ENCODE results near the gene RREB1. TPM values are rescaled to one million over a fixed set of nuclear protein-coding genes. Genes with fewer than 3 reads are reported as not detected.

The RREB1 gene
- polyA plus RNA-seq, 1 donor from 2014 or later: not detected

DNA sequence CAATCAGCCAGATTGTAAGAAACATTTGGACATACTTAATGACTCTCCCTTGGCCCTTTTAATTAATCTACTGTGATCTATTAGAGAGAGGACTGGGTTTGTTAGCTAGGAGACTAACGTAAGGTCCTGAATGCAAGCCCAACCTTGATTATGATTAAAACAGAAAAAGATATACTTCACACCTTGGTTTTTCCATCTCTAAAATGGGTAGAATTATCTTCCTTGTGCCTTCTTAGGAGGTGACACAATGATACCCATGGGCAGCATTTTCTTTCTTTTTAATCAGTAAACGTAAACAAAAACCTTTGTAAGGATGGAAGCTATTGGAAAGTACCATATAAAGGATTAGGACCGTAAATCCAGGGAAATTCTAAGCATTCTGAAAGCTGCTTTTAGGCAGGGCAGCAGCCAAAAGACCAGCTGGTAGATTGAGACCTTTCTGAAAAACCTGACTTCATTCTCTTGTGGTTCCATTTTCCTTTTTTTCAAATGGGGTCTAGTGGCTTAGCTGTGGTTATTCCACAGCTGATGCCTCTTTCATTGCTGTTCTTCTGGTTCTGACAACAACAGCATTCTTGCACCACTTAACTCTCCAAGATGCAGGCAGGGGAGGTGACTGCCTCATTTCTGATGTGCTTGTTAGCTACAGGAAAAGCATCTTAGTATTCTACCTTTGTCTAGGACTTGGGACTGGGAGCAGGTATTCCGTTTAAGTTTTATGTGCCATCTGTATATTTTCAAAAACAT is 27.4 kb downstream of the RREB1 start:
- no peaks in the 10 kb centered on the region for H3K79me2 ChIP-seq (replicated peaks; ENCODE audit: insufficient read depth, low read length)
- H4K20me1 ChIP-seq (ENCODE audit: insufficient read depth): no peaks in the 10 kb centered on the region
- no peak overlapping the region for H3K27ac ChIP-seq (ENCODE audit: low read length)
- H2AFZ ChIP-seq (ENCODE audit: low read depth, low read length): no peak overlapping the region
- H3K9me3 ChIP-seq (ENCODE audit: low read length): no peaks in the 10 kb centered on the region
- no peak overlapping the region for H3K4me2 ChIP-seq (ENCODE audit: low read length)
- TF ChIP-seq SMC3 (conservative IDR thresholded peaks at IDR 0.05; ENCODE audit: poor library complexity) (no peak), TAF1 (IDR thresholded peaks at IDR 0.05; ENCODE audit: low read depth) (no peak), EP300 (conservative IDR thresholded peaks at IDR 0.05; ENCODE audit: poor library complexity, severe bottlenecking) (no peak), POLR2AphosphoS5 (IDR thresholded peaks at IDR 0.05) (no peak), MXI1 (conservative IDR thresholded peaks at IDR 0.05; ENCODE audit: poor library complexity, severe bottlenecking) (no peak), RAD21 (conservative IDR thresholded peaks at IDR 0.05) (no peak), EZH2 (IDR thresholded peaks at IDR 0.05; ENCODE audit: borderline replicate concordance, insufficient read depth, low read length, poor library complexity, severe bottlenecking) (no peak)
- TF ChIP-seq, protein P1, sequence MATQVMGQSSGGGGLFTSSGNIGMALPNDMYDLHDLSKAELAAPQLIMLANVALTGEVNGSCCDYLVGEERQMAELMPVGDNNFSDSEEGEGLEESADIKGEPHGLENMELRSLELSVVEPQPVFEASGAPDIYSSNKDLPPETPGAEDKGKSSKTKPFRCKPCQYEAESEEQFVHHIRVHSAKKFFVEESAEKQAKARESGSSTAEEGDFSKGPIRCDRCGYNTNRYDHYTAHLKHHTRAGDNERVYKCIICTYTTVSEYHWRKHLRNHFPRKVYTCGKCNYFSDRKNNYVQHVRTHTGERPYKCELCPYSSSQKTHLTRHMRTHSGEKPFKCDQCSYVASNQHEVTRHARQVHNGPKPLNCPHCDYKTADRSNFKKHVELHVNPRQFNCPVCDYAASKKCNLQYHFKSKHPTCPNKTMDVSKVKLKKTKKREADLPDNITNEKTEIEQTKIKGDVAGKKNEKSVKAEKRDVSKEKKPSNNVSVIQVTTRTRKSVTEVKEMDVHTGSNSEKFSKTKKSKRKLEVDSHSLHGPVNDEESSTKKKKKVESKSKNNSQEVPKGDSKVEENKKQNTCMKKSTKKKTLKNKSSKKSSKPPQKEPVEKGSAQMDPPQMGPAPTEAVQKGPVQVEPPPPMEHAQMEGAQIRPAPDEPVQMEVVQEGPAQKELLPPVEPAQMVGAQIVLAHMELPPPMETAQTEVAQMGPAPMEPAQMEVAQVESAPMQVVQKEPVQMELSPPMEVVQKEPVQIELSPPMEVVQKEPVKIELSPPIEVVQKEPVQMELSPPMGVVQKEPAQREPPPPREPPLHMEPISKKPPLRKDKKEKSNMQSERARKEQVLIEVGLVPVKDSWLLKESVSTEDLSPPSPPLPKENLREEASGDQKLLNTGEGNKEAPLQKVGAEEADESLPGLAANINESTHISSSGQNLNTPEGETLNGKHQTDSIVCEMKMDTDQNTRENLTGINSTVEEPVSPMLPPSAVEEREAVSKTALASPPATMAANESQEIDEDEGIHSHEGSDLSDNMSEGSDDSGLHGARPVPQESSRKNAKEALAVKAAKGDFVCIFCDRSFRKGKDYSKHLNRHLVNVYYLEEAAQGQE (IDR thresholded peaks at IDR 0.05; ENCODE audit: borderline replicate concordance): no peak
- H3K9ac ChIP-seq (ENCODE audit: low read length): no peak overlapping the region
- no peaks in the 10 kb centered on the region for H3F3A ChIP-seq (ENCODE audit: insufficient read depth, low read length, poor library complexity, severe bottlenecking)
- no peaks in the 10 kb centered on the region for H3K9me2 ChIP-seq (ENCODE audit: insufficient read depth, low read length)
- H3K27me3 ChIP-seq (ENCODE audit: insufficient read depth, low read depth, low read length): no peaks in the 10 kb centered on the region
- H3K36me3 ChIP-seq (ENCODE audit: insufficient read depth, low read length): no peaks in the 10 kb centered on the region
- no peak overlapping the region for H3K4me3 ChIP-seq (ENCODE audit: low read length)

DNA sequence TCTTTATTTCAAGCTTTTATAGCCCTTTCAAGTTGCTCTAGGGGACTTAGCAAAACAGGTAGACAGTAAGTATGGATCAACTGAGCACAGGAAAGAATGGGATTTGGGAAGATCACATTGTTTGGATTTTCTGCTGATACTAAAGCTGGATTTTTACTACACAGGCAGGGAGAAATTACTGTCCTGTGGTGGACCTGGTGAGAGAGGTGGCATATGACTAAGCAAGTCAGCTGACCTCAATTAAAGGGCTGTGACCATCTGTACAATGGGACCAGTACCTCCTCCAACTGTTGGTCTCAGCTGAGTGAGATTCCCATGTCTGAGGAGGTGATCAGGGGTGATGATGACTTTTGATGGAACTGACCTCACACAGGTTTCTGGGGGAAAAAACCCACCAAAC is 28.0 kb downstream of the RREB1 start:
- Histone ChIP-seq H3K79me2 (replicated peaks; ENCODE audit: insufficient read depth, low read length) (no peaks in the 10 kb centered on the region), H3K9me3 (ENCODE audit: low read length) (no peaks in the 10 kb centered on the region), H2AFZ (ENCODE audit: low read depth, low read length) (no peak overlapping the region), H3K9ac (ENCODE audit: low read length) (no peak overlapping the region), H3K4me3 (ENCODE audit: low read length) (no peak overlapping the region), H4K20me1 (ENCODE audit: insufficient read depth) (no peaks in the 10 kb centered on the region), H3F3A (ENCODE audit: insufficient read depth, low read length, poor library complexity, severe bottlenecking) (no peaks in the 10 kb centered on the region), H3K36me3 (ENCODE audit: insufficient read depth, low read length) (no peaks in the 10 kb centered on the region), H3K9me2 (ENCODE audit: insufficient read depth, low read length) (no peaks in the 10 kb centered on the region), H3K4me2 (ENCODE audit: low read length) (no peak overlapping the region), H3K27me3 (ENCODE audit: insufficient read depth, low read depth, low read length) (no peaks in the 10 kb centered on the region), H3K27ac (ENCODE audit: low read length) (no peak overlapping the region)
- TF ChIP-seq EP300 (conservative IDR thresholded peaks at IDR 0.05; ENCODE audit: poor library complexity, severe bottlenecking) (no peak), SMC3 (conservative IDR thresholded peaks at IDR 0.05; ENCODE audit: poor library complexity) (no peak), TAF1 (IDR thresholded peaks at IDR 0.05; ENCODE audit: low read depth) (no peak), POLR2AphosphoS5 (IDR thresholded peaks at IDR 0.05) (no peak), EZH2 (IDR thresholded peaks at IDR 0.05; ENCODE audit: borderline replicate concordance, insufficient read depth, low read length, poor library complexity, severe bottlenecking) (no peak), MXI1 (conservative IDR thresholded peaks at IDR 0.05; ENCODE audit: poor library complexity, severe bottlenecking) (no peak), RAD21 (conservative IDR thresholded peaks at IDR 0.05) (no peak)
- TF ChIP-seq, protein P1 (IDR thresholded peaks at IDR 0.05; ENCODE audit: borderline replicate concordance): no peak
- TF ChIP-seq, protein P2, sequence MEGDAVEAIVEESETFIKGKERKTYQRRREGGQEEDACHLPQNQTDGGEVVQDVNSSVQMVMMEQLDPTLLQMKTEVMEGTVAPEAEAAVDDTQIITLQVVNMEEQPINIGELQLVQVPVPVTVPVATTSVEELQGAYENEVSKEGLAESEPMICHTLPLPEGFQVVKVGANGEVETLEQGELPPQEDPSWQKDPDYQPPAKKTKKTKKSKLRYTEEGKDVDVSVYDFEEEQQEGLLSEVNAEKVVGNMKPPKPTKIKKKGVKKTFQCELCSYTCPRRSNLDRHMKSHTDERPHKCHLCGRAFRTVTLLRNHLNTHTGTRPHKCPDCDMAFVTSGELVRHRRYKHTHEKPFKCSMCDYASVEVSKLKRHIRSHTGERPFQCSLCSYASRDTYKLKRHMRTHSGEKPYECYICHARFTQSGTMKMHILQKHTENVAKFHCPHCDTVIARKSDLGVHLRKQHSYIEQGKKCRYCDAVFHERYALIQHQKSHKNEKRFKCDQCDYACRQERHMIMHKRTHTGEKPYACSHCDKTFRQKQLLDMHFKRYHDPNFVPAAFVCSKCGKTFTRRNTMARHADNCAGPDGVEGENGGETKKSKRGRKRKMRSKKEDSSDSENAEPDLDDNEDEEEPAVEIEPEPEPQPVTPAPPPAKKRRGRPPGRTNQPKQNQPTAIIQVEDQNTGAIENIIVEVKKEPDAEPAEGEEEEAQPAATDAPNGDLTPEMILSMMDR (IDR thresholded peaks at IDR 0.05; ENCODE audit: poor library complexity, severe bottlenecking): no peak
